ENCODE results near the gene CD4.

- TF ChIP-seq POLR2A (IDR thresholded peaks at IDR 0.05) (no peak), CTCF (IDR thresholded peaks at IDR 0.05) (no peak), POLR2AphosphoS5 (IDR thresholded peaks at IDR 0.05) (no peak)
Observed at GRCh38 chr12:6780573-6780972, 8.8 kb upstream of the CD4 start.
